Globus pallidus (tissue), 1 donor: Measurements from ENCODE around the gene DOHH.

Experiments
- DNase-seq: peaks from one replicate; pipeline ENCODE4 v3.0.0-alpha.2; 2015; ENCODE audit warnings: low spot score

The DOHH gene

DNA sequence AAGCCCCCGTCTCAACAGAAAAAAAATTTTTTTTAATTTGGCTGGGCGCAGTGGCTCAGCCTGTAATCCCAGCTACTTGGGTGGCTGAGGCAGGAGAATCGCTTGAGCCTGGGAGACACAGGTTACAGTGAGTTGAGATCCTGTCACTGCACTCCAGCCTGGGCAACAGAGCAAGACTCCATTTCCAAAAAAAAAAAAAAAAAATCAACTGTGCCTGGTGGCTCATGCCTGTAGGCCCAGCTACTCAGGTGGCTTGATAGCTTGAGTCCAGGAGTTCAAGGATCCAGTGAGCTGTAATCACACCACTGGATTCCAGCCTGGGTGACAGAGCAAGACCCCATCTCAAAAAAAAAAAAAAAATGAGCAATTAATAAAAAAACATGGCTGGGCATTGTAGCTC, 1.3 kb upstream of the DOHH start:
- no peak for DNase-seq

DNA sequence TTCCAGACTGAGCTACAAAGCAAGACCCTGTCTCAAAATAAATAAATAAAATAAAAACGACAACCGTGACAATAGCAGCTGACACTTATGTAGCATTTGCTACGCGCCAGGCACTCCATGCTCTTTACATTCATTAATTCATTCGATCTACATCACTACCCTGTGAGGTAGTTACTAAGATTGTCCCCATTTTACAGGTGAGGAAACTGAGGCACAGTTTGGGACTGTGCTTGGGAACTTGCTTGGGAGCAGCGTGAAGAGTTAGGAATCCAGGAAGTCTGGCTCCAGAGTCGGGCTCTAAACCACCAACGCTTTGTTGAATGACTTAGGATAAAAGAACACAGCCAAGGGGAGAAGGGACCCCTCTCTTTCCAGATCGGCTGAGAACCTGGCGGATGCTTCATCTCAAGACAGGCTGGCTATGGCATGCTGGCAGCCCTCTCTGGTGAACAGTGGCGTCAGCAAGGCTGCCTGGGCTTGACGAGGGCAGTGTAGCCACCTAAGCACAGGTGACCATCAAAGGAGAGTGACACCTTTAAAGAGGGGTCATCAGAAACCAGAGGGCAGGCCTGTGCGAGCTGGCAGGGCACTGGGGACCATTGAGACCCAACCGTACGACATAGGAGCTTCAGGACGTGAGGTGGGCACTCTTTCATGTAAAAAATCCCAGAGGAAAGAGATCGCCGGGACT, 591 bp downstream of the DOHH start:
- DNase-seq: no peak

DNA sequence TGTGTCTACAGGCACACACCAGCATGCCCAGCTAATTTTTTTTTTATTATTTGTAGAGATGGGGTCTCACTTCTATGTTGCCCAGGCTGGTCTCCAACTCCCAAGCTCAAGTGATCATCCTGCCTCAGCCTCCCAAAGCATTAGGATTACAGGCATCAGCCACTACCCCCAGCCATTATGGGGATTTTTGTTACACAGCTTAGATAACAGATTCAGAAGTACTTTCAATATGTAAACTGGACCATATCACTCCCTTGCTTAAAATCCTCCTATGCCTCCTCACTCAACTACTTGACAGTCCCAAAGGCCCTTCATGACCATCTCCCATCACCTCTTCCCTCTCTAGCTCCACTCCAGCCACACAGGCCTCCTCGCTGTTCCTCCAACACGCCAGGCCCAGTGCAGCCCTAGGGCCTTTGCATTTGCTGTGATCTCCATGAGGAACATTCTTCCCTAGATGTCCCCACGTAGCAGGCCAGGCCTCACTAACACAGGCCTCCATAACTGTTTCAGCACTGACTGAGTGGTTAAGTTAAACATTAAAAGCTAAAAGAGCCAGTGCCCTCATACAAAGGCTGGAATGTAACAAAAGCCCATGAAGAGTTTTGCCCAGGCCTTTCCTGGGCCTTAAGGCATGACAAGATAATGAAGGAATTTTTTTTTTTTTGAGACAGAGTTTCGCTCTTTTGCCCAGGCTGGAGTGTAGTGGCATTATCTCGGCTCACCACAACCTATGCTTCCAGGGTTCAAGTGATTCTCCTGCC, 2.5 kb downstream of the DOHH start:
- no peak for DNase-seq

DNA sequence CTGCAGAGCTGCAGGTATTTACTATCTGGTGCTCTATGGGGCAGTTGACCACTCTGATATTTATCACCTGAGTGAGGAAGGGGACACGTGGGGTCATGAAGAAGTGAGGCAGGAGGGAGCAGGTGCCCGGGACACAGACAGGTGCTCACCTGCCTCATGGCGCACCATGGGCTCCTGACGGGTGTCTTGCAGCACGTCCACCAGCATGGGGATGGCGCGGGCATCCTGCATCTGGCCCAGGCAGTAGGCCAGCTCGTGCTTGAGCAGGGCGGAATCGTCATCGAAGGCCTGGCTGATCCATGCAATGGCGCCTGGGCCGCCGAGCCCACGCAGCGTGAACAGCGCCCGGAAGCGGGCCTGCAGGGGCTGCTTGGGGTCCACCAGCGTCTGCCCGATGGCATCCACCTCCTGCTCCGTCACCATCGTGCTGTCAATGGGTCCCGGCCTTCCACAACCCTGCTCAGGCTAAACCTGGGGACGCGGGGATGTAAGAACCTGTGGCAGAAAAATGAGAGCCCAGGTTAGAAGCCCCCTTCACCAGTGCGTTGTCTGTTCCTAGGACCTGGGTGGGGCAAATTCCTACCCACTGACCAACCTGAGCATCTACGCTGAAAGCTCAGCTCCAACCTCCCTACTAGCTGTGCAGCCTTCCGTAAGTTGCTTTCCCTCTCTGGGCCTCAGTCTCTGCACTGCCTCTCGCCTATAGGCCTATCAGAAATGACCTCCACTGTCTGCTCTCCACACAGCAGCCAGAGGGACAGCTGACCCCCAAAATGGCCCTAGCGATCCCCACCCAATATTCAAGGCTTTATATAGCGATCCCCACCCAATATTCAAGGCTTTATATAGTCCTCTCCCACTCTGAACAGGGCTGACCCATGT, 3.8 kb downstream of the DOHH start:
- DNase-seq: no peak

DNA sequence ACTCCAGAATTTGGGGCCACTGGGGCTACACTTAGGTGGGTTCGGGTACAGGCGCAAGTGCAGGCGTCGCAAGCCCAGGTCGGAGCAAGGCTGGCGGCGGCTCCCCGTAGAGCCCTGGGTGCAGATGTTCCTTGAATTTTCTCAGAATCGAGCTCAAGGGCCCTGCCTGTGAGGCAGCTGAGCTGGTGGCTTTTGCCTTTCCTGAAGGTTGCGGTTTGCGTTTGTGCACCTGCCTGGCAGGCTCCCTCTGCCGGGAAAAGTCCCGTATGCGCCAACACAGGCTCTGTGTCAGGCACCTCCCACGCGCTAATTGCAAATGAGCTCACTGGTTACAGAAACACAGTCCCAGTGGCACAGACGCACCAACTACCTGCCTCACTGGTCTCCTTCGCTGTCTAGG, 5.9 kb downstream of the DOHH start:
- DNase-seq: no peak

DNA sequence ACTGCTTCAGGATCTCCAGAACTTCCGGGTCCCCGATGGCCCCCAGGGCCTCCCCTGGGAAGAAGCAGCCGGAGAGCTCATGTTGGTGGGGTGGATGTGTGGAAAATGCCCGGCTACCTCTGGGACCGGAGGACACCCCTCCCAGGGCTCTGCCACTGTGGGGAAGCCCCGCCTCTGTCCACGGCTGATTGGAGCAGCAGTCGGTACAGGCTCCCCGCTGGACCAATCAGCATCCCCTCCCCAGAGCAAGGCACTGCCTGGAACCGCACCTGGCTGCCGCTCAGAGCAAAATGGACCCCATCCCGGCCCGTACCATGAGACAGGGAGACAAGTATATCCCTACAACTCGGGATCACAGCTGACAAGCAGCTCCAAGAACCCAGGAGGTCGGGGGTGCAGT, 6.4 kb downstream of the DOHH start:
- DNase-seq: peak; percentile 98

DNA sequence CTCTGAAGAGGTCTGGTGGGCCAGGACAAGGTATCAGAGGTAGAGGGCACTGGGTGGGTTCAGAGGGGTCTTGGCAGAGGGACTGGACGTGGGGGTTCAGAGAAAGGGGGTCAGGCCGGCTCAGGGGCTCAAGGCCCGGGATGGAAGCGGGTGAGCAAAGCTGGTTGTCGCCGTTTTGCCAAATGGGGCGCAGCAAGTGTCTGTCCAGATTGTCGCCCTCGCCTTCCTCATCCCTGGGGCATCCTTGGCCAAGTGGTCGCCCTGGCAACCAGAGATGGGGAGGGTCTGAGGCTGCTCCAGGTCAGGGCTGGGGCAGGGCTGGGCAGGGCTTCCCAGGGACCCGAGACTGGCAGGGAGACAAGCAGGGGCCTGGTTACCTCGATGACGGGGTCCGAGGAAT, 6.8 kb downstream of the DOHH start:
- no peak for DNase-seq

DNA sequence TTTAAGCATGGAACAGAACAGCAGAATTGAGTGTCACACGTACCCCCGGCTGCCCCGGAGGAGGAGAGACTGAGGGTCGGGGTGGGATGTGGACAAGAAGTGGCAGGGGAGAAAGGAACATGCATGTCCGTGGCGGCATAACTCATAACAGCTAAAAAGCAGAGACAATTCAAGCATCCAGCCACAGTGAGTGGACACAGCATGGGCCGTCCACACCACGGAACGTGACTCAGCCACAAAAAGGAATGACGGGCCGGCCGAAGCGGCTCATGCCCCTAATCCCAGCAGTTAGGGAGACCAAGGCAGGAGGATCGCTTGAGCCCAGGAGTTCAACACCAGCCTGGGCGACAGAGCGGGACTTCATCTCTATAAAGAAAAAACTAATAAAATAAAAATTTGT, 7.6 kb downstream of the DOHH start:
- no peak for DNase-seq

DNA sequence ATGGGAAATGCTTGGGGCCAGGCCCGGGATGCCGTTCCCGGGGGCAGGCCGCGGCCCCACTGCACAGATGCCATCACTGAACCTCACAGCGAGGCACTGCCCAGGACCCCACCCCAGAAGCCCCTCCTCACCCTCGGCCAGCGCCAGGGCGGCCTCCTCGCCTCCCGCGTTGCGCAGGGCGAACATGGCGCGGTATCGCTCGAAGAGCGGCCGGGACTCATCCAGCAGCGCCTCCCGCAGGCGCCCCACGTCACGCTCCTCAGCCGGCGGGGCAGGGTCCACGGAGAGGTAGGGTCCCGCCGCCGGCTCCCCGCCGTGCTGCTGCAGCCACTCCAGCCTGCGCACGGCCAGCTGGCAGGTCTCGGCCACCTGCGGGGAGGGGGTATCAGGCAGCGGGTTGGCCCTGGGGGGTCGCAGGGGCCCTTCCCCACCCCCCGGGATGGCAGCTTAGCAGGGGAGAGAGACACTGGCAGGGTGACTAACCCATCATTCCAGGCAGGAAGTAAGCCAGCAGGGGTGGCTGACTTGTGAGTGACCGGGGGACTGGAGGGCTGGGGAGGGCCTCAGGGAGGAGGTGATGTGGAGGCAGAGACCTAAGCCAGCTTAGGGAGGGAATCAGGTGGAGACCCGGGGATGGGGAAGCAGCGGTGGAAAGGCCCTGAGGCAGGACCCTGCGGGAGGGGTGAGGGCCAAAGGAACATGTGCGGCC, 8.2 kb downstream of the DOHH start:
- no peak for DNase-seq

DNA sequence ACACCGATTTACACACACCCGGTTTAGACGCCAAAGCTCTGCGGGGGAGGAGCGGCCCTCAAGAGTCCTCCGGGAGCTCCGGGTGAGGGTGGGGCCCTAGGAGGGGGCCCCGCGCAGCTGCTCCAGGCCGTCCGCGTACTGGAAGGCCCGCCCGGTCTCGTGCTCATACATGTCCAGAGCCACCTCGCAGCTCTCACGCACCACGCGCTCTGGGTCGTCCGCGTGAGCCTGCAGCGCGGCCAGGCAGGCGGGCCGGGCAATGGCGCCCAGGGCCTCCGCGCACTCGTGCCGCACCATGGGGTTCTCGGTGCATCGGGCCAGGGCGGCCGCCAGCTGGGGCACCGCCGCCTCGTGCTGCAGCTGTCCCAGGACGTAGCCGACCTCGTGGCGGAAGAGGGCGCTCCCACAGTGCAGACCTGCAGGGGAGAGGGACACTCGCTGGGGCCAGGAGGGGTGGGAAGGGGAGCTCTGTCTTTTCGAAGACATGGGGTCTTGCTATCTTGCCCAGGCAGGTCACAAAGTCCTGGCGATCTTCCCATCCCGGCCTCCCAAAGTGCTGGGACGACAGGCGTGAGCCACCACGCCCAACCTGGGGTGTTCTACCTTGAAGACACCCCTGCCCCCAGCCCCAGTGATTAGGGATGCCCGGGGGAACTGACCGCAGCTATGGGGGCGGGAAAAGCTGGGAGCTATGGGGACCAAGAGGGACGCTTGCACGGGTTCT, 8.9 kb downstream of the DOHH start:
- DNase-seq: no peak

DNA sequence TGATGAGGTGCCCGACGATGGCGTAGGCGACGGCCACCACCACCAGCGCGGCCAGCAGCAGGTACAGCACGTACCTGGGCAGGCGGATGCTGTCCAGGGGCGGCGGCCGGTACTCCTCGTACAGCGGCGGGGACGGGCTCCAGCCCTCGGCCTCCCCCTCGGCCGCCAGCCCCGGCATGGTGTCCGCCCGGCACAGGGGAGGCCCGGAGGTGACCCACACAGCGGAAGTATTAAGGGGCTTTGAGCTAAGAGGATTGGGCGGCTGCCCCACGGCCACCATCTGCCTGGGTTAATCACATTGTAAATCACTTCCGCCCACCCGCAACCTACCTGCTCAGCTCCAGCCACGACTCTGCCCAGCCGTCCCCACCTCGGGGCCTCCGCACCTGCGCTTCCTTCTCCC, 17.2 kb downstream of the DOHH start, which contains the start of gene SMIM44:
SMIM44 (minus strand) TSS at position 216 of the 403 bp plus-strand sequence; CDS start at position 178, 38 bp downstream.
- DNase-seq: no peak

DNA sequence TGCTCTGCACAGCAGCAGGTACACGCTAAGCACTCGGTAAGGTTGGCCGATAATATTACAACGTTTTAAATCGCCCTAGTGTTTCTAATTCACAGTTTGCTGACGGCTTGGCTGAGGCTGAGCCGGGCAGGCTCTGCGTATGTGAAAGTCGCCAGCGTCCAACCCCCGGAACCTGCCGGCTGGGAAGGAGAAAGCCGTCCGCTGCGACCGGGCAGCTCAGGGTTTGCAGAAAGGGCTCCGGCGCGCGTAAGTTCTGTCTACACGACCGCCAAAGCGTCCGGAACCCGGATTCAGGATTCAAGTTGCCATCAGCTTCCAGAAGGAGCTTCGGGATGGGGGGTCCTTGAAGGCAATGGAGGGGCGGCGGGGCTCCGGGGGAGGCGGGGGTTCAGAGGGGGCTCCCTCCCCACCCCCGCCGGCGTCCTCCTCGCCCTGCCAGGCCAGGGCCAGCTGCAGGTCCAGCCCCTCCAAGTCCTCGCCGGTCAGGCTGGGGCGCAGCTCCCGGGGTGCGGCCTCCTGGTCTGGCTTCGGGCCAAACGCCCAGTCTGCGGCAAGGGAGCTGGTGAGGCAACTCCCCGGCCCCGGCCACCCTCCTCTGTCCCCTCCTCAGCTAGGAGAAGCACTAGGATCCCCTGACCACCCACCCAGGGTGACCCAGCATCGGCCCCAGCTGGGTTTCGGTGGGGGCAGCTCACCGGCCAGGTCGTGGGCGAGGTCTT, 17.8 kb downstream of the DOHH start:
- DNase-seq: no peak

DNA sequence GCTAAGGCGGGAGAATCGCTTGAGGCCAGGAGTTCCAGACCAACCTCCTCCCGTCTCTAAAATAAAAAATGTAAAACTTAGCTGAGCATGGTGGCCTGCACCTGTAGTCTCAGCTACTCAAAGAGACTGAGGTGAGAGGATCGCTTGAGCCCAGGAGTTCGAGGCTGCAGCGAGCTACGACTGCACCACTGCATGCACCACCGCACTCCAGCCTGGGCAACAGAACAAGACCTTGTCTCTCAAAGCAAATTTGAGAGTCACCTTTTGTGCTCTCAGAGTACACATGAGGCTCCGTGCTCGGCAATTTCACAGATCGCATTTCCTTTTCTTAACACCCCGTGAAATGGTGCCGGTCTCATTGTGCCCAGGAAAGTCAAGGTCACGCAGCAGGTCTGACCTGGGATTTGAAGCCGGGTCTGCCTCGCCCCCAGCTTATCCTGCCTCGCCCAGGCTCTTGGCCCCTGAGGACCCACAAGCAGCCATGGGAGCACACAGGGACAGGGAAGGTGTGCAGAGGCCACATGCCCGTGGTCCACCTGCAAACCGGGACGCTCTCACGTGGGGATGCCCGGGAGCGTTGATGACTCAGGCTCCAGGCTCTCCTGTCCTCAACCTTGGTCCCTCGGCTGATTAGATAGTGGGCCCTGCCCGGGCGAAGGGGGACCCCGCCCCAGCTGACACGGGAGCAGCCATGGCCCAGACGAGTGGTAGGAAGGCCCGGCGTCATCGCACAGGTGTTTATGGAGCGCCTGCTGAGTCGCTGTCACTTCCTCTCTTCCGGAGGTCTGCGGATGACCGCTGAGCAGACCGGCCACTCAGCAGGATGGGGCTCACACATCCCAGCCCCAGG, 19.0 kb downstream of the DOHH start:
- no peak for DNase-seq

DNA sequence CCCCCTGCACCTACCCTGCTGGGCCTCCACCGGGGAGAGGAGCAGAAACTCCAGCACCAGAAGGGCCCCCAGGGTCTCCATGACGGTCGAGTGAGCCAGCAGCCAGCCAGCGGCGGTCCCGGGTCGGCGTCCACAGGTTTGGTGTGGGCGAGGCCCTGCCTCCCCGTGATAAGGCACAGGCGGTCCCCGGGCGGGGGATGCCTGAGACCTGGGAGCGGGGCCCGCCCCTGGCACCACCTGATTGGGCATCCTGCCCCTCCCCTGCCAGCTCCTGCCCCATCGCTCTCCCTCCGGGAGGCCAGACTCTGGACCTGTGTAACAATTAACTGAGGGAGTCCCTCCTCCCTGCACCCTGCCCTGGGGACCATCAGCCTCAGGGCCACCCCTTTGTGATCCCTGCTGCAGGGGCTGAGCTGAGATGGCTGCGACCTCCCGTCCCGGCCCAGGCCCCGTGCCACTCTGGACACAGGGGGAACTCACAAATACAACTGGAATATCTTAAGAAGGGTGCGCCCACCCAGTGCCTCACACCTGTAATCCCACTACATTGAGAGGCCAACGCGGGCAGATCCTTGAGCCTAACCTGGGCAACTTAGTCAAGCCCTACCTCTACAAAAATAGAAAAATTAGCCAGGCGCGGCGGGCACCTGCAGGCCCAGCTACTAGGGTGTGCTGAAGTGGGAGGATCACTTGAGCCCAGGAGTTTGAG, 19.9 kb downstream of the DOHH start, which contains the start of gene SMIM24:
SMIM24 (minus strand) TSS at position 143 of the 709 bp plus-strand sequence; CDS start at position 81, 62 bp downstream.
- no peak for DNase-seq

DNA sequence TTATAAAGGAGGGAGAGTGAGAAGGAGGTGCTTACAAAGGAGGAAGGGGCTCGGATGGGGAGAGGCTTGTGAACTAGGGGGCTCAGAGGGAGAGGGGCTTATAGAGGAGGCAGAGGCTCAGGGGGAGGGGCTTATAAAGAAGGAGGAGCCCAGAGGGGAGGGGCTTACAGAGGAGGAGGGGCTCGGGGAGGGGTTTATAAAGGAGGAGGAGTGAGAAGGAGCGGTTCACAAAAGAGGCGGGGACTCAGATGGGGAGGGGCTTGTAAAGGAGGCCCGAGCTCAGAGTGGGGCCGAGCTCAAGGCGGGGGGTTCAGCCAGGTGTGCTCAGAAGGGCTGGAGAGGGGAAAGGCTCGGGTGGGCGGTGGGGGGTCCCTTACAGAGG, 20.6 kb downstream of the DOHH start:
- no peak for DNase-seq

DNA sequence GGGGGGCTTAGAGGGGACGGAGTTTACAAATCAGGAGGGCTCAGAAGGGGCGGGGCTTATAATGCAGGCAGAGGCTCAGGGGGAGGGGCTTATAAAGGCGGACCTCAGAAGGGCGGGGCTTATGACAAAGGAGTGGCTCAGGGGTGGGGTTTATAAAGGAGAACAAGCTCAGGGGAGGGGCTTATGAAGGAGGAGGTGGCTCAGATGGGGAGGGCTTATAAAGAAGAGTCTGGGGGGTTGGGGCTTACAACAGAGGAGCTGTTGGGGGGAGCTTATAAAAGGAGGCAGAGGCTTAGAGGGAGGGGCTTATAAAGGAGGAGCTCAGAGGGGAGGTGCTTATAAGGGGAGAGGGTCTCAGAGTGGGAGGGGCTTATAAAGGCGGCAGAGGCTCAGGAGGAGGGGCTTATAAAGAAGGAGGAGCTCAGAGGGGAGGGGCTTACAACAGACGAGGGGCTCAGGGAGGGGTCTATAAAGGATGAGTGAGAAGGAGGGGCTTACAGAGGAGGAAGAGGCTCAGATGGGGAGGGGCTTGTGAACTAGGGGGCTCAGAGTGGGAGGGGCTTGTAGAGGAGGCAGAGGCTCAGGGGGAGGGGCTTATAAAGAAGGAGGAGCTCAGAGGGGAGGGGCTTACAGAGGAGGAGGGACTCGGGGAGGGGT, 21.2 kb downstream of the DOHH start:
- no peak for DNase-seq

DNA sequence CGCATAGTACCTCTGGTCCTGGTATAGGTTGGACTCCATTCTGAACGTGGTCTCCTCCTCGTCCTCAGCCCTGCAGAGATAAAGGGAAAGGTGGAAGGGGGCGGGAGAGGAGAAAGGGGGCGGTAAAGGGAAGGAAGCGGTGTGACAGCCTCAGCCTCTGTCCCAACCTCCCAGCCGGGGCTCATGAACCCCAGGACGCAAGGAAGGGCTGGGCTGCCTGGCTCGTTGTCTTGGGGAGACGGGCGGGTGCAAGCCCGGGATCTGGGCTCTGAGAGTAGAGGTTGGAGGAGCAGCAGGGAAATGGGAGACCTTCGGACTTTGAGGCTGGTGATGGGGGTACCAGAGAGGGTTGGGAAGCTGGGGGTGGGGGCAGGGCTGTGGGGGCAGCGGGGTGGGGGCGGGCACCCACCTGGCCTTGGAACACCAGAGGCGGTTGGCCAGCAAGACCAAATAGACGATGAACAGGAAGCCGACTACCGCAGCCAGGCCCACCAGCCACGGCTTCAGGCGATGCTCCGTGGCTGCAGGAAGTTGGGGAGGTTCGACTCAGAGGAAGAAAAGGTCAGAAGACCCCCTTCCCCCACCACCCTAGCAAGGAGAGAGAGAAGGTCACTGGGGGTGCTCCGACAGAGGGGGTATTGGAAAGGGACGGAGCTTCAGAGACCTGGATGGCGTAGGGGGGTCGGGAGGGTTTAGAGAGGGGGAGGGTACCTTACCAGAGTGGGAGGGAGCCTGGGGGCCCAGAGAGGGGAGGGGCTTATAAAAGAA, 21.9 kb downstream of the DOHH start:
- no peak for DNase-seq

DNA sequence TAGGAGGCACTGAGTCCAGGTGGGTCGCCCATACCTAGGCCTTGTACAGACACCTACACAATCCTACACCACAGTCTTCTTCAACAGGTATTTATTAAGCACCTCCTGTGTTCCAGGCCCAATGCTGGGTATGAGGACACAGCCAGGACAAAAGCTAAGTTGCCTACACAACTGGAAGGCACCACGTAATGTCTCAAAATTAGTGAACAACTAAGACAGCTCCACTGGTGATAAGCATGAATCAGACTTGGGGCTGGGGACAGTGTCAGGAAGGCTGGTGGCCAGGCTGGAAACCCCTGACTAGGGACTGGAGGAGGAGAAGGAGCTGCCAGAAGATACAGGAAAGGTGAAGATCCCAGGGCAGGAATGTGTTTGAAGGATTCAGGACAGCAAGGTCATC, 22.5 kb downstream of the DOHH start:
- DNase-seq: no peak
